GM12878 (cell line): ENCODE measurements around the gene CHIT1. TPM values are rescaled to one million over a fixed set of nuclear protein-coding genes. Genes with fewer than 3 reads are reported as not detected.

Source experiments
- ATAC-seq: fragments of 200-7000 bp; cut with Tn5 transposase; 3 replicates; pipeline ENCODE4 v1.9.1; 2020; ENCODE audit warnings: mild to moderate bottlenecking, moderate library complexity
- BruUV-seq: library from RNA; stranded (reverse); fragments of 400-500 nt; replicated peaks from 2 replicates; lab custom pipeline; 2021; lab: Mats Ljungman, UMichigan
- CTCF ChIA-PET: fragments of 300-600 bp; sonication (Branson Sonifier 250); formaldehyde crosslinking; extraction: SDS; loops from one replicate; lab custom pipeline; 2021; ENCODE audit warnings: inconsistent platforms; lab: Yijun Ruan, JAX
- POLR2A ChIA-PET: fragments of 350-600 bp; formaldehyde crosslinking; extraction: SDS; loops from one replicate; lab custom pipeline; 2021; ENCODE audit warnings: inconsistent platforms; lab: Charles Lee
- RAD21 ChIA-PET: fragments of 300-600 bp; sonication (Branson Sonifier 250); formaldehyde crosslinking; loops from one replicate; lab custom pipeline; 2023; ENCODE audit warnings: antibody characterized with exemption; ENCODE audit not compliant: unreplicated experiment; lab: Charles Lee
- SMC1A ChIA-PET: fragments of 300-600 bp; sonication (Branson Sonifier 250); formaldehyde crosslinking; loops from one replicate; lab custom pipeline; 2023; ENCODE audit not compliant: unreplicated experiment, uncharacterized antibody; lab: Charles Lee
- DNase-seq: peaks from one replicate; pipeline ENCODE4 v3.0.0-alpha.2; 2011; ENCODE audit warnings: low read depth, low spot score
- FAIRE-seq: peaks from 3 replicates; lab custom pipeline; 2011; peaks lifted over from hg19 to GRCh38; lab: Jason Lieb, UNC
- H2AFZ ChIP-seq: 2 replicates; pipeline ENCODE4 v1.6.0; 2011; ENCODE audit warnings: low read depth, low read length, control low read depth; ENCODE audit not compliant: control insufficient read depth
- H3K27ac ChIP-seq: 2 replicates; pipeline ENCODE4 v1.5.1; 2011; ENCODE audit warnings: control low read depth; ENCODE audit not compliant: control insufficient read depth, insufficient read depth
- H3K27me3 ChIP-seq, 2 experiments: replicated peaks in 1 of 2; 2 replicates each; pipeline versions ENCODE4 v1.6.0 to v1.6.1; 2011; ENCODE audit warnings: low read length in 1 of 2; ENCODE audit not compliant: control insufficient read depth in 2 of 2, insufficient read depth in 2 of 2
- H3K36me3 ChIP-seq, 2 experiments: 2 replicates each; pipeline ENCODE4 v1.5.1; 2011; ENCODE audit warnings: low read length in 1 of 2; ENCODE audit not compliant: control insufficient read depth in 2 of 2, insufficient read depth in 2 of 2
- H3K4me1 ChIP-seq: 2 replicates; pipeline ENCODE4 v1.6.1; 2011; ENCODE audit warnings: mild to moderate bottlenecking, low read length, moderate library complexity, mixed read lengths; ENCODE audit not compliant: control insufficient read depth, insufficient read depth
- H3K4me2 ChIP-seq: 2 replicates; pipeline ENCODE4 v1.6.0; 2011; ENCODE audit warnings: control low read depth; ENCODE audit not compliant: control insufficient read depth, insufficient read depth
- H3K4me3 ChIP-seq: fragments of 200-600 bp; sonication (generic); 2 replicates; pipeline ENCODE4 v1.5.1; 2016
- H3K79me2 ChIP-seq: 2 replicates; pipeline ENCODE4 v1.6.0; 2011; ENCODE audit warnings: low read length; ENCODE audit not compliant: control insufficient read depth, insufficient read depth
- H3K9ac ChIP-seq: 2 replicates; pipeline ENCODE4 v1.8.0; 2011; ENCODE audit warnings: low read length, control low read depth, mixed read lengths; ENCODE audit not compliant: control insufficient read depth, insufficient read depth
- H3K9me3 ChIP-seq: replicated peaks from 3 replicates; pipeline ENCODE4 v1.5.1; 2011; ENCODE audit warnings: mild to moderate bottlenecking, low read length; ENCODE audit not compliant: control insufficient read depth, insufficient read depth
- H4K20me1 ChIP-seq: 2 replicates; pipeline ENCODE4 v1.6.0; 2011; ENCODE audit not compliant: control insufficient read depth, insufficient read depth
- BCLAF1 ChIP-seq: fragments of 450-650 bp; IDR thresholded peaks from 2 replicates; pipeline ENCODE4 v1.6.1; 2017; ENCODE audit warnings: antibody characterized with exemption, mild to moderate bottlenecking, moderate library complexity
- ETV6 ChIP-seq, 2 experiments: fragments of 450-650 bp in 1 of 2; IDR thresholded peaks in 1 of 2; conservative IDR thresholded peaks in 1 of 2; 2 replicates each; pipeline ENCODE4 v1.6.1; 2014; ENCODE audit warnings: antibody characterized with exemption in 1 of 2, borderline replicate concordance in 1 of 2, low read depth in 1 of 2, mild to moderate bottlenecking in 1 of 2, moderate library complexity in 1 of 2
- FOXK2 ChIP-seq: fragments of 450-650 bp; IDR thresholded peaks from 2 replicates; pipeline ENCODE4 v1.6.1; 2017; ENCODE audit warnings: mild to moderate bottlenecking, moderate library complexity
- IRF4 ChIP-seq: IDR thresholded peaks from 2 replicates; pipeline ENCODE4 v1.6.1; 2011; ENCODE audit warnings: low read depth, low read length
- JUND ChIP-seq: IDR thresholded peaks from 2 replicates; pipeline ENCODE4 v1.6.1; 2012; ENCODE audit warnings: low read depth, mild to moderate bottlenecking, low read length, improper control_type of control experiment, moderate library complexity
- RELA ChIP-seq: fragments of 450-650 bp; IDR thresholded peaks from 2 replicates; pipeline ENCODE4 v1.8.0; 2014; ENCODE audit warnings: borderline replicate concordance; ENCODE audit not compliant: partially characterized antibody
- SP1 ChIP-seq: IDR thresholded peaks from one replicate; pipeline ENCODE4 v1.6.1; 2011; ENCODE audit warnings: low read depth, low read length
- SPI1 ChIP-seq: IDR thresholded peaks from 2 replicates; pipeline ENCODE4 v1.6.1; 2011; ENCODE audit warnings: low read depth, mild to moderate bottlenecking, low read length, moderate library complexity, borderline replicate concordance; ENCODE audit not compliant: insufficient read depth
- USF2 ChIP-seq: IDR thresholded peaks from 2 replicates; pipeline ENCODE4 v1.6.1; 2011; ENCODE audit warnings: low read depth, low read length, improper control_type of control experiment, borderline replicate concordance
- ZBTB4 ChIP-seq: fragments of 450-650 bp; formaldehyde crosslinking; IDR thresholded peaks from 2 replicates; pipeline ENCODE4 v1.4.0; 2022; ENCODE audit warnings: mild to moderate bottlenecking, moderate library complexity
- ZBTB40 ChIP-seq: fragments of 450-650 bp; IDR thresholded peaks from 2 replicates; pipeline ENCODE4 v1.6.1; 2016; ENCODE audit warnings: mild to moderate bottlenecking, moderate library complexity, borderline replicate concordance
- ZNF384 ChIP-seq: IDR thresholded peaks from 2 replicates; pipeline ENCODE4 v1.6.1; 2012; ENCODE audit warnings: low read depth, mild to moderate bottlenecking, low read length, improper control_type of control experiment, borderline replicate concordance
- WGBS: methylation state at CpG from one replicate; pipeline ENCODE4 v1.1.6; 2016; ENCODE audit warnings: low lambda C conversion rate; ENCODE audit not compliant: insufficient replicate concordance, insufficient coverage; ENCODE audit errors: missing lambda C conversion rate; 5-methylcytosine and 5-hydroxymethylcytosine counted together
- in situ Hi-C: fragments of 300-500 bp; cut with MboI; formaldehyde crosslinking; loops from 9 replicates; pipeline ENCODE4 v1.14.3; 2018; ENCODE audit warnings: mixed read lengths
- intact Hi-C: fragments of 100-400 bp; cut with micrococcal nuclease; formaldehyde crosslinking; loops from one replicate; pipeline ENCODE4 v1.14.2; 2022; ENCODE audit not compliant: unreplicated experiment
- polyA plus RNA-seq, 11 experiments: library from polyadenylated mRNA; depleted of rRNA in 4 of 11; unstranded in 6 of 11; stranded (reverse) in 5 of 11; fragments of >200 nt; fragmentation: Nextera tagmentation in 4 of 11; fragmentation: Illumina TruSeq in 1 of 11; extraction: Ambion mirVana in 4 of 11; extraction: Trizol in 1 of 11; gene quantifications; 1 replicate in 1 of 11; 2 replicates in 10 of 11; pipeline versions ENCODE4 v1.2.1 to v1.2.3, GENCODE V29; 2011 to 2016; ENCODE audit warnings: inconsistent platforms in 2 of 11, missing spikeins in 2 of 11, low read depth in 1 of 11
- total RNA-seq, 4 experiments: library from RNA; depleted of rRNA in 3 of 4; stranded (reverse); fragments of >200 nt in 3 of 4; fragmentation: Illumina TruSeq in 1 of 4; extraction: Trizol in 1 of 4; gene quantifications; 2 replicates each; pipeline versions ENCODE4 v1.2.1 to v1.2.3, GENCODE V29; 2013 to 2021

Gene CHIT1
- total and polyA plus RNA-seq, 10 of the 15 experiments (the other 5 are each of a cell fraction or from before 2014, with no cell fraction given), result 0.02 to 2.1 (median 0.76) TPM

GRCh38 chr1:203265541-203265940, 36.1 kb upstream of the CHIT1 start:
- FAIRE-seq, result no peak
- Histone ChIP-seq H3K36me3 (no peaks in the 10 kb centered on the region), H3K27me3 (no peaks in the 10 kb centered on the region; a peak in 1 of 4 replicates), H4K20me1 (no peaks in the 10 kb centered on the region), H3K27ac (no peak overlapping the region), H3K9me3 (no peaks in the 10 kb centered on the region), H2AFZ (no peak overlapping the region), H3K4me2 (no peak overlapping the region), H3K79me2 (no peaks in the 10 kb centered on the region), H3K4me1 (peaks cover 6% of the 10 kb centered on the region), H3K9ac (no peak overlapping the region), H3K4me3 (no peak overlapping the region)
- intact Hi-C loops, result loop anchor here (5.0 kb wide), 1 partner anchor 93 kb away; no protein-coding TSS in a partner anchor
- CTCF ChIA-PET, result interaction anchor here (0.6 to 4.2 kb wide), 9 partner anchors 7 to 226 kb away, joined by 3 to 45 read pairs (median 4); no protein-coding TSS in a partner anchor
- POLR2A ChIA-PET, result no interaction called here
- 9% methylated on average over 4 of the region's 4 CpGs for WGBS
- SMC1A ChIA-PET, result interaction anchor here (0.6 to 17.6 kb wide), 5 partner anchors 44 to 213 kb away, joined by 3 to 508 read pairs (median 4); no protein-coding TSS in a partner anchor
- RAD21 ChIA-PET, result interaction anchor here (1.0 to 1.7 kb wide), 2 partner anchors 76 to 222 kb away, joined by 3 to 6 read pairs; no protein-coding TSS in a partner anchor
- DNase-seq, result no peak
- no peak for ATAC-seq
- no TSS peak for BruUV-seq
- in situ Hi-C loops, result no loop called here
- TF ChIP-seq ETV6 (conservative IDR thresholded peaks at IDR 0.05 in 1 of 2, IDR thresholded peaks at IDR 0.05 in 1 of 2; ENCODE audit: borderline replicate concordance in 1 of 2, low read depth in 1 of 2), result no peak
- no peak for TF ChIP-seq ZBTB40
- TF ChIP-seq ZNF384, result no peak
- no peak for TF ChIP-seq USF2
- no peak for TF ChIP-seq FOXK2
- no peak for TF ChIP-seq SPI1
- TF ChIP-seq JUND, result no peak
- no peak for TF ChIP-seq ZBTB4 (CRISPR knock-in tag)
- TF ChIP-seq SP1, result no peak
- TF ChIP-seq IRF4, result no peak
- no peak for TF ChIP-seq RELA
- no peak for TF ChIP-seq BCLAF1
